Erythroblast (primary cell): Measurements from ENCODE around the gene CTNS.

Experiments used
- GATA1 ChIP-seq: IDR thresholded peaks from 2 replicates; pipeline ENCODE4 v1.6.1; 2011; ENCODE audit warnings: low read depth, mild to moderate bottlenecking, control low read depth, low read length, moderate library complexity
- POLR2A ChIP-seq: IDR thresholded peaks from 2 replicates; pipeline ENCODE4 v1.6.1; 2011; ENCODE audit warnings: mild to moderate bottlenecking, low read length

- TF ChIP-seq POLR2A = no peak
- TF ChIP-seq GATA1 = no peak
Measured at GRCh38 chr17:3641717-3642486, 5.3 kb downstream of the CTNS start.
